ENCODE measurements around the gene TTYH2.

DNA sequence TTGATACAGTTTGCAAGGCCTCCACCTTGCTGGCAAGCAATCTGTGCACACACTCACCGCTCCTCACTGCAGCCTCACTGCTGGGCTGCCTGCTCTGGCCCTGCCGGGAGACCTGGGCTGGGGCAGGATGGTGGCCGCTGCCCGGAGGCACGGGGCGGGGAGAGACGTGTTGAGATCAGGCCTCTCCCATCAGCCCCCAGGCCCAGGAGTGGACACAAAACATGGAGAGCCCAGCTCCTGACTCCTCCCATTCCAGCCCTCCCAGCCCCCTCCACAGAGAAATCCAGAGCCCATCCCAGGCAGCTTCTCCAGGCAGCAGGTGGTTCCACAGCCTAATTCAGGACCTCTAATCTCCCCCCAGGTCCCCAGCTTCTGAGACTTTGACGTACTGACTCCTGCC lies 33.0 kb upstream of the TTYH2 start:
- TF ChIP-seq, protein P1, sequence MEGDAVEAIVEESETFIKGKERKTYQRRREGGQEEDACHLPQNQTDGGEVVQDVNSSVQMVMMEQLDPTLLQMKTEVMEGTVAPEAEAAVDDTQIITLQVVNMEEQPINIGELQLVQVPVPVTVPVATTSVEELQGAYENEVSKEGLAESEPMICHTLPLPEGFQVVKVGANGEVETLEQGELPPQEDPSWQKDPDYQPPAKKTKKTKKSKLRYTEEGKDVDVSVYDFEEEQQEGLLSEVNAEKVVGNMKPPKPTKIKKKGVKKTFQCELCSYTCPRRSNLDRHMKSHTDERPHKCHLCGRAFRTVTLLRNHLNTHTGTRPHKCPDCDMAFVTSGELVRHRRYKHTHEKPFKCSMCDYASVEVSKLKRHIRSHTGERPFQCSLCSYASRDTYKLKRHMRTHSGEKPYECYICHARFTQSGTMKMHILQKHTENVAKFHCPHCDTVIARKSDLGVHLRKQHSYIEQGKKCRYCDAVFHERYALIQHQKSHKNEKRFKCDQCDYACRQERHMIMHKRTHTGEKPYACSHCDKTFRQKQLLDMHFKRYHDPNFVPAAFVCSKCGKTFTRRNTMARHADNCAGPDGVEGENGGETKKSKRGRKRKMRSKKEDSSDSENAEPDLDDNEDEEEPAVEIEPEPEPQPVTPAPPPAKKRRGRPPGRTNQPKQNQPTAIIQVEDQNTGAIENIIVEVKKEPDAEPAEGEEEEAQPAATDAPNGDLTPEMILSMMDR (IDR thresholded peaks at IDR 0.05): no peak
- TF ChIP-seq POLR2A (IDR thresholded peaks at IDR 0.05): no peak
